Endodermal cell (in vitro differentiated cells): ENCODE results near the gene SRGAP2C. TPM values are rescaled to one million over a fixed set of nuclear protein-coding genes. Genes with fewer than 3 reads are reported as not detected.
"Not testable (repeated sequence)": the region's sequence is repeated elsewhere in the genome, so short reads cannot be mapped to it uniquely, and the experiment has no call there.

Source experiments
- DNase-seq: peaks from one replicate; pipeline ENCODE4 v3.0.0-alpha.2; 2017
- H3K27ac ChIP-seq: 2 replicates; pipeline ENCODE4 v1.5.1; 2013; ENCODE audit warnings: mild to moderate bottlenecking, low read depth, low read length, moderate library complexity
- H3K27me3 ChIP-seq: 2 replicates; pipeline ENCODE4 v1.6.1; 2013; ENCODE audit warnings: mild to moderate bottlenecking, low read length, moderate library complexity; ENCODE audit not compliant: insufficient read depth, control insufficient read depth, poor library complexity, severe bottlenecking
- H3K36me3 ChIP-seq: 2 replicates; pipeline ENCODE4 v1.7.0; 2013; ENCODE audit warnings: mild to moderate bottlenecking, low read length, moderate library complexity; ENCODE audit not compliant: control insufficient read depth, insufficient read depth
- H3K4me1 ChIP-seq: one replicate; pipeline ENCODE4 v1.7.0; 2013; ENCODE audit warnings: low read length; ENCODE audit not compliant: control insufficient read depth, insufficient read depth
- H3K4me3 ChIP-seq: 2 replicates; pipeline ENCODE4 v1.5.1; 2013; ENCODE audit warnings: mild to moderate bottlenecking, low read length, moderate library complexity
- H3K9ac ChIP-seq: 2 replicates; pipeline ENCODE4 v1.6.1; 2013; ENCODE audit warnings: mild to moderate bottlenecking, low read length, moderate library complexity; ENCODE audit not compliant: poor library complexity, severe bottlenecking; ENCODE audit errors: extremely low read depth
- H3K9me3 ChIP-seq: 2 replicates; pipeline ENCODE4 v1.6.1; 2013; ENCODE audit warnings: mild to moderate bottlenecking, low read length, moderate library complexity; ENCODE audit not compliant: control insufficient read depth
- H3K27ac Mint-ChIP-seq: 2 replicates; pipeline ENCODE4 v1.8.0; 2020; ENCODE audit warnings: mixed read lengths
- H3K27me3 Mint-ChIP-seq: 2 replicates; pipeline ENCODE4 v1.8.0; 2021; ENCODE audit warnings: mild to moderate bottlenecking, mixed read lengths; ENCODE audit not compliant: insufficient read depth
- H3K36me3 Mint-ChIP-seq: 2 replicates; pipeline ENCODE4 v1.8.0; 2020; ENCODE audit warnings: low read depth, mixed read lengths
- H3K4me1 Mint-ChIP-seq: 2 replicates; pipeline ENCODE4 v1.8.0; 2020; ENCODE audit warnings: mixed read lengths
- H3K4me3 Mint-ChIP-seq: 2 replicates; pipeline ENCODE4 v1.8.0; 2020; ENCODE audit warnings: mild to moderate bottlenecking, moderate library complexity, mixed read lengths
- H3K9me3 Mint-ChIP-seq: 2 replicates; pipeline ENCODE4 v1.8.0; 2020; ENCODE audit warnings: mild to moderate bottlenecking, mixed read lengths
- whole genome bisulfite sequencing, 2 experiments: methylation state at CpG; one replicate each; pipeline versions ENCODE4 v1.1.5 to v1.1.7; 2013; ENCODE audit warnings: missing lambda C conversion rate in 2 of 2, mixed read lengths in 1 of 2; ENCODE audit not compliant: insufficient coverage in 1 of 2, insufficient read length in 1 of 2; 5-methylcytosine and 5-hydroxymethylcytosine counted together
- total RNA-seq, 2 donors: library from RNA; stranded (reverse); fragmentation: NEBNext Ultra II Directional in 1 of 2; extraction: Animal tissue kit (Norgen Biotek cat#: 25700) in 1 of 2; gene quantifications; 2 replicates in 1 of 2; 3 replicates in 1 of 2; pipeline ENCODE4 v1.2.1, GENCODE V29; 2021

The SRGAP2C gene
- total RNA-seq, 2 donors from 2014 or later: 42.4 to 56.0 TPM

DNA sequence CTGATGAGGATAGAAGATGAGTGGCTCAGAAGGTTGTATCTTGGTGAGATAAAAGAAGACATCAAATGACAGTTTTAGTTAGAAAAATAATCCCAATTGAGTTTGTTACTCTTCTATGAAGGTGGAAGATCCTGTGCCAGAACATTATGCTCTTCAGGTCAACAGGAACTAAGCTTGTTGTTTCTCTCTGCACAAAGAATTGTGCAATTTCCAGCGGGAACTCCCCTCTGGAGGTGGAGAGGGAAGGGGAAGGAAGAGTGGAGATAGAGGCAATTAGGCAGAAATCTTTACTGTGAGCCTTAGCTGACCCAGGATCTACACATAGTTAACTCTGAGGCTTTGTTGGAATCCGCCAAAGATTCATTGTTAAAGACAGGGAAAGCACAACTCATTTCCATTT is 77.4 kb downstream of the SRGAP2C start:
- not testable (repeated sequence) for H3K27me3 ChIP-seq, H3K27ac Mint-ChIP-seq, H3K36me3 Mint-ChIP-seq, H3K4me3 ChIP-seq, H3K9me3 ChIP-seq, H3K9ac ChIP-seq, H3K36me3 ChIP-seq, H3K4me3 Mint-ChIP-seq, H3K27me3 Mint-ChIP-seq, DNase-seq, H3K9me3 Mint-ChIP-seq, H3K4me1 Mint-ChIP-seq, H3K4me1 ChIP-seq, H3K27ac ChIP-seq
- WGBS, 2 experiments: no CpG with 5 or more reads among the region's 2 CpGs

DNA sequence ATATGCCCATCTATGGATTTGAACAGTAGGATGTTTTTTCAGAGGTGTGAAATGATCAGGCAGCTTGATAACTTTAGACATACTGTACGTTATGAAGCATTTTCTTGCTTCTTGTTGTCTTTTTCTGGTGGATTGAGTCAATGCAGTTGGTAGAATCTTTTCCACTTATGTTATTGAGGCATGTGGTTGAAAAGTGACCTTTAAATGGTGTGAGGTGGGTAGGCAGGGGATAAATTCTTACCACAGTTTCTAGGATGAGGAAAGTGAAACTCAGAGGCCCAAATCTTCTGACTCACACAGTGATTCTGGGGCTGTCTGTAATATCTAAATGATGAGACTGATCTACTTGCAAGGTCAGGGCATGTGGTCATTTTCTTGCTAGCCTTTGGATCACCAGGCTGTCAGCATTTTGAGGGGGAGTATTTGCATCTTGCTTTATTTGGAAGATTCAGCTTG is 79.0 kb downstream of the SRGAP2C start:
- H3K4me3 ChIP-seq, H3K27me3 ChIP-seq, H3K36me3 Mint-ChIP-seq, H3K4me1 ChIP-seq, H3K9ac ChIP-seq, H3K27ac ChIP-seq, H3K9me3 ChIP-seq, H3K27ac Mint-ChIP-seq, H3K36me3 ChIP-seq, DNase-seq, H3K9me3 Mint-ChIP-seq, H3K27me3 Mint-ChIP-seq, H3K4me1 Mint-ChIP-seq, H3K4me3 Mint-ChIP-seq: not testable (repeated sequence)
- WGBS, 2 experiments: no CpG with 5 or more reads among the region's 1 CpG

DNA sequence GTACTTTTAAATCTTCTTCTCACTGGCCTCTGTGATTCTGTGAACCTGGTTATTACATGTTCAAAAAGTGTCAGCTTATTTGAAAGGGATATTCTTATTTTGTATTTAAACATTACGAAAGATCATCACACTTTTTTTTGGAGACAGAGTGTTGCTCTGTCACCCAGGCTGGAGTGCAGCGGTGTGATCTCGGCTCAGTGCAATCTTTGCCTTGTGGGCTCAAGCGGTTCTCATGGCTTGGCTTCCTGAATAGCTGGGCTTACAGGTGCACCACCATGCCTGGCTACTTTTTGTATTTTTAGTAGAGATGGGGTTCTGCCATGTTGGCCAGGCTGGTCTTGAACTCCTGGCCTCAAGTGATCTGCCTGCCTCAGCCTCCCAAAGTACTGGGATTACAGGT is 82.3 kb downstream of the SRGAP2C start:
- H3K4me3 ChIP-seq, H3K27me3 ChIP-seq, H3K9me3 ChIP-seq, H3K27me3 Mint-ChIP-seq, DNase-seq, H3K27ac ChIP-seq, H3K36me3 ChIP-seq, H3K4me3 Mint-ChIP-seq, H3K36me3 Mint-ChIP-seq, H3K27ac Mint-ChIP-seq, H3K4me1 ChIP-seq, H3K4me1 Mint-ChIP-seq, H3K9ac ChIP-seq, H3K9me3 Mint-ChIP-seq: not testable (repeated sequence)
- 100% methylated on average over 3 of the region's 4 CpGs; no CpG with 5 or more reads in 1 of the 2 experiments for WGBS, 2 experiments

DNA sequence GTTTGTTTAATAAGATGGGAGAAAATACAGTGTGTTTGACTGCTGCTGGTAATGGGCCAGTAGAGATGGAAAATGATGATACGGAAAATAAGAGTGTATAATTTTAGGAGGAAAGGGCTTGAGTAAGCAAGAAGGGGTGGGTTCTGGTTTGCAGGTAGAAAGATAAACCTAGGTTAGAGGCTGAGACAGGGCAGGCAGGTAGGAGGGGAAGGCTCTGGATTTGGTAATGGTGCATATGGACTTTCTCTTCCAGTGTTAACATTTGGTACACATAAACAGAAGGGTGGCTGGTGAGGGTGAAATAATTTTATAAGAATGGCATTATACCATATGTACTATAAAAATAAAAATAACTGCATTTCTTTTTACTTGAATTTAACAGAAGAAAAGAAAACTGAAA is 84.5 kb downstream of the SRGAP2C start:
- not testable (repeated sequence) for H3K9ac ChIP-seq, H3K36me3 Mint-ChIP-seq, H3K27ac Mint-ChIP-seq, H3K4me1 Mint-ChIP-seq, H3K9me3 ChIP-seq, DNase-seq, H3K27me3 Mint-ChIP-seq, H3K36me3 ChIP-seq, H3K27ac ChIP-seq, H3K27me3 ChIP-seq, H3K4me3 ChIP-seq, H3K4me3 Mint-ChIP-seq, H3K9me3 Mint-ChIP-seq, H3K4me1 ChIP-seq
- no CpG with 5 or more reads among the region's 1 CpG for WGBS, 2 experiments

DNA sequence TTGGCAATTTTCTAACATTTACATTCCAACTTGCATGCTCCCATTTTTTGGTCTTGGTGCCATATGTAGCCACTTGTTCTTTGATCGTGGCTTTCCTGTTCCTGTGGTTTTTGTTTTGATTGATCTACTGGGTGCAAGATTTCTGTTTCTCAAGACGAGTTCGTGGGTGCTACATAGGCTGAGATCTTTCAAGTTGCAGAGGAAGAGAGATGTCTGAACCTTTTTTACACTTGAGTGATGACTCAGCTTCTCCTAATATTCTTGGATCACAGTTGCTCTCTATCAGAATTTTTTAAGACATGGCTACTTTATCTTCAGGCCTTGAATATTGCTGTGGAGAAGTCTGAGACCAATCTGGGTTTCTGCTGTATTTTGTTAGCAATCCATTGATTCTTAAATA is 85.2 kb downstream of the SRGAP2C start:
- H3K27ac Mint-ChIP-seq, H3K4me1 Mint-ChIP-seq, H3K4me1 ChIP-seq, H3K9me3 Mint-ChIP-seq, DNase-seq, H3K9ac ChIP-seq, H3K9me3 ChIP-seq, H3K27ac ChIP-seq, H3K27me3 ChIP-seq, H3K4me3 Mint-ChIP-seq, H3K27me3 Mint-ChIP-seq, H3K36me3 ChIP-seq, H3K36me3 Mint-ChIP-seq, H3K4me3 ChIP-seq: not testable (repeated sequence)
- no CpG with 5 or more reads among the region's 3 CpGs for WGBS, 2 experiments

DNA sequence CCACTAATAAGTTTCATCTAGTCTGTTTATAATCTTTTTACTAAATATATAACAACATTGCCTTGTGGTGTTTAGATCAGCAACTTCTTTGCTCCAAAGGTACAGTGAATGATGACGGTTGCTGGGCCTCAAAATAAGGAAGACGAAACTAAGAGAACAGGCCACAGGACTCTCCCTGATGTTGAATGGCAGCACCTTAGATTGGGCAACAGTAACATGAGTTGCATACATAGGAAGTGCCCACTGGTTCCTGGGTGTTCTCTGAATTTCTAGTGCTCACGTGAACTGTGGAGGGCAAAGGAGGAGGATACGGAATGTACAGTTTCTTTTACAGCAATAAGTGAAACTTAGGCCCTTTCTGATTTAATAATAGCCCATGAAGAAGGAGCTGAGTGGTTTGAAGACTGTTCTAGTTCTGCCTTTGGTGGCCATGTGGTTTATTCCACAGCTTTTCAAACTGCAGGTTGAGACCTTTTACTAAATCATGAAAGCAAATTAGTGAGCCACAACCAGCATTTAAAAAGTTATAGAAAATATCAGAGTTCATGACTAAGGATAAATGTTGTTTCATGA is 86.5 kb downstream of the SRGAP2C start:
- H3K4me3 Mint-ChIP-seq, H3K27ac Mint-ChIP-seq, H3K4me1 ChIP-seq: not testable (repeated sequence)

DNA sequence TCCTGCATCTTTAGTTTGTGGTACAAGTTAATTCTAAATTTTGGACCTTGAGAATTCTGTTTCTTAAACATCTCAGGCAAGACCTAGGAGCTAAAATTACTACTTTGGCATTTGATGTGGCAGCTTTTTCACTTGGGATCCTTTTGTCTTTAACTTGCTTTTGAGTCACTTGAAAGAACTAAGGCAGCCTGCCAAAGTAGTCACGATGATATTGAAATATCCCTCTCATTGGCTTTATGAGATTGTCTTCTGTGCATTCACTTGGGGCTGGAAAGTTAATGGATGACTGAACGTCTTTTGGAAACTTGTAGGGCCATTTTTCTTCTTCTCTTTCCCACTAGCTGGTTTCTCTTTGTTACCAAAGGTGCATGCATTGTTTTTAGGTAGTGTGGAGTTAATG is 90.7 kb downstream of the SRGAP2C start:
- not testable (repeated sequence) for H3K9ac ChIP-seq, H3K36me3 Mint-ChIP-seq, DNase-seq, H3K27me3 ChIP-seq, H3K4me1 ChIP-seq, H3K27ac Mint-ChIP-seq, H3K27ac ChIP-seq, H3K9me3 Mint-ChIP-seq, H3K4me3 ChIP-seq, H3K9me3 ChIP-seq, H3K36me3 ChIP-seq, H3K4me3 Mint-ChIP-seq, H3K4me1 Mint-ChIP-seq, H3K27me3 Mint-ChIP-seq
- 100% methylated on average over 1 of the region's 2 CpGs; no CpG with 5 or more reads in 1 of the 2 experiments for WGBS, 2 experiments

More for the DNA sequence above, 86.5 kb downstream of the SRGAP2C start:
- not testable (repeated sequence) for H3K4me1 Mint-ChIP-seq, H3K36me3 ChIP-seq, H3K27ac ChIP-seq, H3K9ac ChIP-seq, H3K27me3 Mint-ChIP-seq, H3K9me3 ChIP-seq, H3K4me3 ChIP-seq, H3K27me3 ChIP-seq, H3K9me3 Mint-ChIP-seq, H3K36me3 Mint-ChIP-seq, DNase-seq
- WGBS, 2 experiments: 93% methylated on average over 2 of the region's 4 CpGs; no CpG with 5 or more reads in 1 of the 2 experiments
